ENCODE measurements around the gene NOL3.

NOL3 gene

DNA sequence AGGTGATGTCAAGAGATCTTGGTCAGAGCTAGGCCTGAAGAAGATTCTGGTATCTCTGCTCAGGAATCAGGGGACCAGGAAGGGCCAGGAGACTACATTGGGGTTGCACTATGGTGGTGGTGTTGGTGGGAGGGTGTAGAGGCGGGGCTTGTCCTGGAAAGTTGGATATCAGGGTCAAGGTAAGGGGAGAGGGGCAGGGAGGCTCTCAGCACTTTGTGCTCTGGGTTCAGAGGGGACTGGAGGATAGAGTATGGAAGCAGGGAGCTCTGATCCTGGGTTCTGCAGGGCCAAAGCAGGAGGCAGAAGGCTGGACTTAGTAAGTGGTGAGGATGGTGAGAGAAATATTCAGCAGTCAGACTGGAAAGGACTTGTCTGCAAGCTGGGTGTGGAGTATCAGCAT is 3.0 kb downstream of the NOL3 start:
- H3K36me3 ChIP-seq (ENCODE audit: control insufficient read depth, insufficient read depth, low read length): no peaks in the 10 kb centered on the region
- H3K4me3 ChIP-seq (ENCODE audit: low read length): no peak overlapping the region

DNA sequence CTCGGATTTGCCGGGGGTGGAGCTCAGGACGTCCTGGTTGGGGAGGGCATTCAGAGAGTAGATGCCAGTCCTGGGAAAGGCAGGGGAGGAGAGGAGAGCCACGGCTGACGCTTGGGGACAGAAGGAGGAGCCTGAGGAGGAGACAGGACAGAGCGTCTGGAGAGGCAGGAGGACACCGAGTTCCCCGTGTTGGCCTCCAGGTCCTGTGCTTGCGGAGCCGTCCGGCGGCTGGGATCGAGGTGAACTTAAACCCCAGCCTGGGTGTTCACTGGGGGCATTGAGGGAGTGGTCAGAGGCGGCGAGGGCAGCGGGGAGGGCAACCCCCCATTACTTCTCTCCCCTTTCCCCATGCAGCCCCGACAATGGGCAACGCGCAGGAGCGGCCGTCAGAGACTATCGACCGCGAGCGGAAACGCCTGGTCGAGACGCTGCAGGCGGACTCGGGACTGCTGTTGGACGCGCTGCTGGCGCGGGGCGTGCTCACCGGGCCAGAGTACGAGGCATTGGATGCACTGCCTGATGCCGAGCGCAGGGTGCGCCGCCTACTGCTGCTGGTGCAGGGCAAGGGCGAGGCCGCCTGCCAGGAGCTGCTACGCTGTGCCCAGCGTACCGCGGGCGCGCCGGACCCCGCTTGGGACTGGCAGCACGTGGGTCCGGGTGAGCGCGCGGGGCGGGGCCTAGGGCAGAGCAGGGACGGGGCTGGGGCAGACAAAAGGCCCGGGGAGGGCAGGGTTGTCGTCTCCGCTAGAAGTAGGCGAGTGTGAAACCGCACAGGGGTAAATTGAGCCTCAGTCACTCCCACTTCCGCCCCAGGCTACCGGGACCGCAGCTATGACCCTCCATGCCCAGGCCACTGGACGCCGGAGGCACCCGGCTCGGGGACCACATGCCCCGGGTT is 3.7 kb downstream of the NOL3 start:
- Histone ChIP-seq H3K23ac (ENCODE audit: low read length) (no peak overlapping the region), H3K27ac (ENCODE audit: low read depth, low read length) (no peak overlapping the region)

More for the DNA sequence above, 3.0 kb downstream of the NOL3 start:
- Histone ChIP-seq H4K5ac (ENCODE audit: low read length) (no peak overlapping the region), H3K23ac (ENCODE audit: low read length) (no peak overlapping the region), H4K8ac (ENCODE audit: low read depth, low read length) (no peak overlapping the region), H2AK5ac (ENCODE audit: low read length) (no peak overlapping the region), H2BK120ac (ENCODE audit: low read depth, low read length) (no peak overlapping the region), H2BK5ac (ENCODE audit: low read length) (no peak overlapping the region), H3K27me3 (ENCODE audit: insufficient read depth, low read length, poor library complexity) (peaks cover 20% of the 10 kb centered on the region), H3K56ac (ENCODE audit: low read length) (peak overlapping the region; percentile 82), H3K27ac (ENCODE audit: low read depth, low read length) (no peak overlapping the region), H3K18ac (ENCODE audit: low read length) (no peak overlapping the region), H2BK15ac (replicated peaks; ENCODE audit: low read depth) (no peak overlapping the region), H3K9ac (ENCODE audit: low read length) (peak overlapping the region; percentile 0), H3K4ac (ENCODE audit: low read depth, low read length) (no peak overlapping the region), H3K4me1 (ENCODE audit: control insufficient read depth, low read depth, low read length) (peaks cover 8% of the 10 kb centered on the region), H3K4me2 (ENCODE audit: low read length) (no peak overlapping the region), H3K79me2 (ENCODE audit: control insufficient read depth, insufficient read depth, low read length) (no peaks in the 10 kb centered on the region), H3K79me1 (ENCODE audit: low read length) (no peaks in the 10 kb centered on the region)
- DNase-seq: no peak
- no CpG with 5 or more reads among the region's 1 CpG for WGBS (ENCODE audit: extremely low coverage, insufficient coverage, low lambda C conversion rate)

DNA sequence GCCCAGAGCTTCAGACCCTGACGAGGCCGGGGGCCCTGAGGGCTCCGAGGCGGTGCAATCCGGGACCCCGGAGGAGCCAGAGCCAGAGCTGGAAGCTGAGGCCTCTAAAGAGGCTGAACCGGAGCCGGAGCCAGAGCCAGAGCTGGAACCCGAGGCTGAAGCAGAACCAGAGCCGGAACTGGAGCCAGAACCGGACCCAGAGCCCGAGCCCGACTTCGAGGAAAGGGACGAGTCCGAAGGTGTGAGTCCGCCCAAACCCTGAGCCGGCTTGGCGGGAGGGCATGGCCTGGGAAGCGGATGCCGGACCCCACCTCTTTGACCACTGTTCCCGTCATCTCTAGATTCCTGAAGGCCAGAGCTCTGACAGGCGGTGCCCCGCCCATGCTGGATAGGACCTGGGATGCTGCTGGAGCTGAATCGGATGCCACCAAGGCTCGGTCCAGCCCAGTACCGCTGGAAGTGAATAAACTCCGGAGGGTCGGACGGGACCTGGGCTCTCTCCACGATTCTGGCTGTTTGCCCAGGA is 4.4 kb downstream of the NOL3 start:
- H3K56ac ChIP-seq (ENCODE audit: low read length): peak overlapping the region; percentile 82
- H3K79me2 ChIP-seq (ENCODE audit: control insufficient read depth, insufficient read depth, low read length): no peaks in the 10 kb centered on the region
- H2BK15ac ChIP-seq (replicated peaks; ENCODE audit: low read depth): no peak overlapping the region
- no peak overlapping the region for H4K8ac ChIP-seq (ENCODE audit: low read depth, low read length)
- no peak for DNase-seq
- H3K9ac ChIP-seq (ENCODE audit: low read length): peak overlapping the region; percentile 69
- no peak overlapping the region for H3K4ac ChIP-seq (ENCODE audit: low read depth, low read length)
- peaks cover 9% of the 10 kb centered on the region for H3K27me3 ChIP-seq (ENCODE audit: insufficient read depth, low read length, poor library complexity)
- no peak overlapping the region for H2BK120ac ChIP-seq (ENCODE audit: low read depth, low read length)
- H2BK5ac ChIP-seq (ENCODE audit: low read length): no peak overlapping the region
- H4K5ac ChIP-seq (ENCODE audit: low read length): no peak overlapping the region
- H3K4me3 ChIP-seq (ENCODE audit: low read length): no peak overlapping the region
- peaks cover 8% of the 10 kb centered on the region for H3K4me1 ChIP-seq (ENCODE audit: control insufficient read depth, low read depth, low read length)
- peak overlapping the region; percentile 68 for H3K4me2 ChIP-seq (ENCODE audit: low read length)
- H3K79me1 ChIP-seq (ENCODE audit: low read length): no peaks in the 10 kb centered on the region
- H3K23ac ChIP-seq (ENCODE audit: low read length): no peak overlapping the region
- WGBS (ENCODE audit: extremely low coverage, insufficient coverage, low lambda C conversion rate): no CpG with 5 or more reads among the region's 31 CpGs
- H3K36me3 ChIP-seq (ENCODE audit: control insufficient read depth, insufficient read depth, low read length): no peaks in the 10 kb centered on the region
- no peak overlapping the region for H3K27ac ChIP-seq (ENCODE audit: low read depth, low read length)
- no peak overlapping the region for H2AK5ac ChIP-seq (ENCODE audit: low read length)
- no peak overlapping the region for H3K18ac ChIP-seq (ENCODE audit: low read length)

More for the DNA sequence above, 3.7 kb downstream of the NOL3 start:
- peak; percentile 78 for DNase-seq
- Histone ChIP-seq H3K18ac (ENCODE audit: low read length) (no peak overlapping the region), H2BK120ac (ENCODE audit: low read depth, low read length) (no peak overlapping the region), H3K36me3 (ENCODE audit: control insufficient read depth, insufficient read depth, low read length) (no peaks in the 10 kb centered on the region), H2BK15ac (replicated peaks; ENCODE audit: low read depth) (no peak overlapping the region), H4K8ac (ENCODE audit: low read depth, low read length) (no peak overlapping the region), H3K4me1 (ENCODE audit: control insufficient read depth, low read depth, low read length) (peaks cover 8% of the 10 kb centered on the region), H2BK5ac (ENCODE audit: low read length) (no peak overlapping the region), H3K56ac (ENCODE audit: low read length) (peak overlapping the region; percentile 82), H3K79me1 (ENCODE audit: low read length) (no peaks in the 10 kb centered on the region), H3K9ac (ENCODE audit: low read length) (peak overlapping the region; percentile 69), H4K5ac (ENCODE audit: low read length) (no peak overlapping the region), H3K4me2 (ENCODE audit: low read length) (peak overlapping the region; percentile 68), H3K4me3 (ENCODE audit: low read length) (peak overlapping the region; percentile 17), H3K27me3 (ENCODE audit: insufficient read depth, low read length, poor library complexity) (peaks cover 12% of the 10 kb centered on the region), H2AK5ac (ENCODE audit: low read length) (no peak overlapping the region), H3K4ac (ENCODE audit: low read depth, low read length) (no peak overlapping the region), H3K79me2 (ENCODE audit: control insufficient read depth, insufficient read depth, low read length) (no peaks in the 10 kb centered on the region)
- WGBS (ENCODE audit: extremely low coverage, insufficient coverage, low lambda C conversion rate): no CpG with 5 or more reads among the region's 71 CpGs

DNA sequence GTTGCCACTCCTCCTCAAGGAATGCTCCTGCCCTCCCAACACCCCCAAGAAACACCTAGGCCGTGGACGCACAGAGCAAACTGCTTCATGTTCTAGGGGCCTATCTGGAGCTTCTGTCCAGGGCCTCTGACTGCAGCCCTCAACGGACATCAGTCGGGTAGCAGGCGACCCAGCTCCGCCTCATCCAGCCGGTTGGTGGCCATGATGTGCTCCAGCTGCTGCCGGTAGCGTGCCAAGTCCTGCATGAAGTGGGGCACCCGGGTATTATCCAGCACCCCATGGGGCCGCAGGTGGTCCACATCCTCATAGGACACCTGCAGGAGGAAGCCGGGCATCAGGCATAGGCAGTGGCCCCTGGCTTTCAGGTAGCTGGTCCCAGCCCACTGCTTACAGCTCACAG is 6.3 kb downstream of the NOL3 start:
- no peak overlapping the region for H2AK5ac ChIP-seq (ENCODE audit: low read length)
- H2BK120ac ChIP-seq (ENCODE audit: low read depth, low read length): no peak overlapping the region
- no peak overlapping the region for H4K5ac ChIP-seq (ENCODE audit: low read length)
- H3K27me3 ChIP-seq (ENCODE audit: insufficient read depth, low read length, poor library complexity): peaks cover 9% of the 10 kb centered on the region
- H3K56ac ChIP-seq (ENCODE audit: low read length): no peak overlapping the region
- no peak overlapping the region for H4K8ac ChIP-seq (ENCODE audit: low read depth, low read length)
- no peak overlapping the region for H3K23ac ChIP-seq (ENCODE audit: low read length)
- no peak overlapping the region for H3K4ac ChIP-seq (ENCODE audit: low read depth, low read length)
- no peak overlapping the region for H3K4me2 ChIP-seq (ENCODE audit: low read length)
- peaks cover 2% of the 10 kb centered on the region for H3K4me1 ChIP-seq (ENCODE audit: control insufficient read depth, low read depth, low read length)
- no peak overlapping the region for H3K18ac ChIP-seq (ENCODE audit: low read length)
- H3K27ac ChIP-seq (ENCODE audit: low read depth, low read length): no peak overlapping the region
- no peaks in the 10 kb centered on the region for H3K79me1 ChIP-seq (ENCODE audit: low read length)
- no peak overlapping the region for H3K9ac ChIP-seq (ENCODE audit: low read length)
- H2BK15ac ChIP-seq (replicated peaks; ENCODE audit: low read depth): no peak overlapping the region
- no peaks in the 10 kb centered on the region for H3K36me3 ChIP-seq (ENCODE audit: control insufficient read depth, insufficient read depth, low read length)
- no peaks in the 10 kb centered on the region for H3K79me2 ChIP-seq (ENCODE audit: control insufficient read depth, insufficient read depth, low read length)
- WGBS (ENCODE audit: extremely low coverage, insufficient coverage, low lambda C conversion rate): no CpG with 5 or more reads among the region's 12 CpGs
- H2BK5ac ChIP-seq (ENCODE audit: low read length): no peak overlapping the region
- no peak overlapping the region for H3K4me3 ChIP-seq (ENCODE audit: low read length)
- no peak for DNase-seq

DNA sequence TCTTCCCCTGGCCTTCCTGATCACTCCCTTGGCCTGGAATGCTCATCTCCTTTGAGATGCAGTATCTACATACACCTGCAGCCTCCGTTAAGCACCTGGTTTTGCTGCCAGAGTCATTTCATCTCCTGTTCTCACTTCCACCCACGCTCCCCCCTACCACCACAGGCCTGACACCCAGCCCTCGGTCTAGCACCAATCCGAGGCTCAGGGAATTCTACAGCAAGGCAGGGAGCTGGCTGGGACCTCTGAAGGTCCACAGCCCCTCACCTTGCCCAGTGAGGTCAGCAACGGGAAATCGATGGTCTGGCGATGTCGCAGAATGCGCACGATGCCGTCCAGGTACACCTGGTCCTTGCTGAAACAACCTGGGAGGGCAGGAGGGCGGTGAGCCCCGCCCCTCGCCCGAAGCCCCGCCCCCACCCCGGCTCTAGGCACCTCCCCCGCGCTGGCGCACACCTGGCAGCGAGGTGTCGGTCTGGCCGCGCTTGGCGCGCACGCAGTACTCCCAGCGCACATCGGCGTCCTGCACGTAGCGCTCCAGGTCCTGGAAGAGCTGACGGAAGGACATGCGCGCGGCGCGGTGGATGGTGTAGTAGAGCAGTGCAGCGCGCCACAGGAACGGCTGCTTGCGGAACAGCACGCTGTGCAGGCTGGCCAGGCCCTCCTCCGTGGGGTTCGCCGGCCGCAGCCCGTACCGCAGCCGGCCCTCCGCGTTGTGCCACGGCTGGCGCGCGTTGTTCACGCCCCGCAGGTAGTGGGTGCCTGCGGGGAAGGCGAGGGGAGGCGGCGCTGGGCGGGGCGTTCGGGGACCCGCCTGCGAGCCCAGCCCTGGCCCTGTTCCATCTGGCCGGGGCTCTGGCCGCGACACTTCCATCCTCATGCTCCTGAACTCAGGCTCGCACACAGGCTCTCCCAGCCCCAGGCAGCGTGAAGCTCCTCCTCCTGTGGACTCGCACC is 7.7 kb downstream of the NOL3 start:
- peaks cover 3% of the 10 kb centered on the region for H3K79me1 ChIP-seq (ENCODE audit: low read length)
- peak overlapping the region; percentile 94 for H3K4me2 ChIP-seq (ENCODE audit: low read length)
- no peak overlapping the region for H4K8ac ChIP-seq (ENCODE audit: low read depth, low read length)
- H2BK15ac ChIP-seq (replicated peaks; ENCODE audit: low read depth): no peak overlapping the region
- DNase-seq: peak; percentile 92
- H2BK120ac ChIP-seq (ENCODE audit: low read depth, low read length): no peak overlapping the region
- no peak overlapping the region for H3K27ac ChIP-seq (ENCODE audit: low read depth, low read length)
- H3K4me3 ChIP-seq (ENCODE audit: low read length): no peak overlapping the region
- peak overlapping the region; percentile 68 for H3K9ac ChIP-seq (ENCODE audit: low read length)
- no peak overlapping the region for H3K18ac ChIP-seq (ENCODE audit: low read length)
- H3K56ac ChIP-seq (ENCODE audit: low read length): peak overlapping the region; percentile 87
- no peaks in the 10 kb centered on the region for H3K79me2 ChIP-seq (ENCODE audit: control insufficient read depth, insufficient read depth, low read length)
- no peak overlapping the region for H4K5ac ChIP-seq (ENCODE audit: low read length)
- H3K23ac ChIP-seq (ENCODE audit: low read length): no peak overlapping the region
- H2AK5ac ChIP-seq (ENCODE audit: low read length): no peak overlapping the region
- H3K27me3 ChIP-seq (ENCODE audit: insufficient read depth, low read length, poor library complexity): peaks cover 9% of the 10 kb centered on the region
- H3K4me1 ChIP-seq (ENCODE audit: control insufficient read depth, low read depth, low read length): peaks cover 5% of the 10 kb centered on the region
- H3K36me3 ChIP-seq (ENCODE audit: control insufficient read depth, insufficient read depth, low read length): no peaks in the 10 kb centered on the region
- H3K4ac ChIP-seq (ENCODE audit: low read depth, low read length): no peak overlapping the region
- WGBS (ENCODE audit: extremely low coverage, insufficient coverage, low lambda C conversion rate): no CpG with 5 or more reads among the region's 73 CpGs
- H2BK5ac ChIP-seq (ENCODE audit: low read length): no peak overlapping the region
